Mammary epithelial cell (primary cell): ENCODE measurements around the gene PRKCSH.

ENCODE experiments used
- CTCF ChIP-seq, 2 donors: IDR thresholded peaks in 1 of 2; conservative IDR thresholded peaks in 1 of 2; 2 replicates each; pipeline ENCODE4 v1.5.1; 2011 to 2012; ENCODE audit warnings: inconsistent platforms in 2 of 2, low read length in 2 of 2, mild to moderate bottlenecking in 2 of 2, control low read depth in 1 of 2, low read depth in 1 of 2; ENCODE audit not compliant: insufficient read depth in 1 of 2; ENCODE audit errors: extremely low read depth in 1 of 2
- EZH2 ChIP-seq: IDR thresholded peaks from 2 replicates; pipeline ENCODE4 v1.6.1; 2012; ENCODE audit warnings: low read length, inconsistent platforms, borderline replicate concordance

GRCh38 chr19:11451327-11451870 lies 16.0 kb downstream of the PRKCSH start:
- TF ChIP-seq EZH2, result no peak
- no peak for TF ChIP-seq CTCF (conservative IDR thresholded peaks at IDR 0.05 in 1 of 2, IDR thresholded peaks at IDR 0.05 in 1 of 2; ENCODE audit: extremely low read depth in 1 of 2, insufficient read depth in 1 of 2, low read depth in 1 of 2, low read length in 2 of 2)
